Stomach (tissue), 19 donors: ENCODE results near the gene KRTAP13-3. TPM values are rescaled to one million over a fixed set of nuclear protein-coding genes. Genes with fewer than 3 reads are reported as not detected.
A peak's percentile ranks its signal among the peaks of the same experiment; 100 is the strongest.

ENCODE experiments used
- DNase-seq, 2 donors: peaks; one replicate each; pipeline versions ENCODE4 v3.0.0 to v3.0.0-alpha.2; 2013 to 2019
- H3K27ac ChIP-seq, 5 donors: fragments of 200-600 bp in 4 of 5; sonication (generic) in 4 of 5; one replicate each; pipeline ENCODE4 v1.5.1; 2013 to 2019; ENCODE audit warnings: mild to moderate bottlenecking in 1 of 5, moderate library complexity in 1 of 5
- H3K27me3 ChIP-seq, 3 donors: fragments of 200-600 bp; sonication (generic); one replicate each; pipeline ENCODE4 v1.5.1; 2017 to 2019; ENCODE audit warnings: mixed run types in 1 of 3
- H3K36me3 ChIP-seq, 4 donors: fragments of 200-600 bp; sonication (generic); 1 replicate in 3 of 4; 2 replicates in 1 of 4; pipeline ENCODE4 v1.5.1; 2016 to 2019
- H3K4me1 ChIP-seq, 4 donors: fragments of 200-600 bp; sonication (generic); one replicate each; pipeline ENCODE4 v1.5.1; 2016 to 2019
- H3K4me3 ChIP-seq, 4 donors: fragments of 200-600 bp; sonication (generic) in 3 of 4; one replicate each; pipeline ENCODE4 v1.5.1; 2016 to 2019; ENCODE audit warnings: mild to moderate bottlenecking in 1 of 4
- H3K9me3 ChIP-seq, 4 donors: fragments of 200-600 bp; sonication (generic); one replicate each; pipeline ENCODE4 v1.5.1; 2016 to 2019
- EP300 ChIP-seq: sonication (generic); formaldehyde crosslinking; IDR thresholded peaks from one replicate; pipeline ENCODE4 v1.6.1; 2017; ENCODE audit warnings: antibody characterized with exemption
- POLR2A ChIP-seq, 4 donors: fragments of 450-650 bp; IDR thresholded peaks; one replicate each; pipeline ENCODE4 v1.6.1; 2016; ENCODE audit warnings: antibody characterized with exemption in 4 of 4, control low read depth in 2 of 4, mild to moderate bottlenecking in 1 of 4, moderate library complexity in 1 of 4
- POLR2AphosphoS5 ChIP-seq, 3 donors: sonication (generic); formaldehyde crosslinking; IDR thresholded peaks; one replicate each; pipeline ENCODE4 v1.6.1; 2016; ENCODE audit warnings: antibody characterized with exemption in 3 of 3
- WGBS, 5 donors: extraction: QIAGEN DNeasy Blood & Tissue Kit in 3 of 5; methylation state at CpG; one replicate each; pipeline versions ENCODE4 v1.1.5 to v1.1.7; 2013 to 2018; 5-methylcytosine and 5-hydroxymethylcytosine counted together
- intact Hi-C: fragments of 100-400 bp; cut with DNase I; formaldehyde crosslinking; loops from one replicate; pipeline ENCODE4 v1.15.1; 2023; ENCODE audit warnings: low total_unique reads
- long read RNA-seq, 10 donors: transcript quantifications; one replicate each; lab custom pipeline, GENCODE V29; 2026
- polyA plus RNA-seq, 3 donors: library from polyadenylated mRNA; stranded (reverse); fragments of 200-250 nt; gene quantifications; one replicate each; pipeline ENCODE4 v1.2.3, GENCODE V29; 2013
- total RNA-seq, 5 donors: library from RNA; depleted of rRNA; stranded (reverse); fragments of >200 nt; gene quantifications; one replicate each; pipeline versions ENCODE4 v1.1.0 to v1.2.3, GENCODE V29; 2014 to 2016
- TF ChIP-seq, protein P1 (sequence below), 7 experiments: fragments of 450-650 bp in 4 of 7; fragments of 200-600 bp in 3 of 7; sonication (generic) in 3 of 7; IDR thresholded peaks; one replicate each; pipeline ENCODE4 v1.5.1; 2016 to 2019; ENCODE audit warnings: antibody characterized with exemption in 7 of 7, control low read depth in 2 of 7, mild to moderate bottlenecking in 1 of 7
- donor health status: healthy with polysubstance abuse.
- donor health status: Bipolar disorder and iron deficiency.
- donor health status: healthy.

KRTAP13-3 gene, protein sequence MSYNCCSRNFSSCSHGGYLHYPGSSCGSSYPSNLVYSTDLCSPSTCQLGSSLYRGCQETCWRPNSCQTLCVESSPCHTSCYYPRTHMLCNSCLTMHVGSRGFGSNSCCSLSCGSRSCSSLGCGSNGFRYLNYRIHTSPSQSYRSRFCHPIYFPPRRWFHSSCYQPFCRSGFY
- not detected for total RNA-seq
- polyA plus RNA-seq = not detected
- long read RNA-seq, donor 1 = 0 reads
- long read RNA-seq, donor 2 = 0 reads
- long read RNA-seq, donor 3 = 0 reads
- long read RNA-seq, donor 4 = 0 reads
- long read RNA-seq, donor 5 = 0 reads
- long read RNA-seq, donor 6 = 0 reads
- long read RNA-seq, donor 7 = 0 reads
- long read RNA-seq, donor 8 = 0 reads
- long read RNA-seq, donor 9 = 0 reads
- long read RNA-seq, donor 10 = 0 reads

DNA sequence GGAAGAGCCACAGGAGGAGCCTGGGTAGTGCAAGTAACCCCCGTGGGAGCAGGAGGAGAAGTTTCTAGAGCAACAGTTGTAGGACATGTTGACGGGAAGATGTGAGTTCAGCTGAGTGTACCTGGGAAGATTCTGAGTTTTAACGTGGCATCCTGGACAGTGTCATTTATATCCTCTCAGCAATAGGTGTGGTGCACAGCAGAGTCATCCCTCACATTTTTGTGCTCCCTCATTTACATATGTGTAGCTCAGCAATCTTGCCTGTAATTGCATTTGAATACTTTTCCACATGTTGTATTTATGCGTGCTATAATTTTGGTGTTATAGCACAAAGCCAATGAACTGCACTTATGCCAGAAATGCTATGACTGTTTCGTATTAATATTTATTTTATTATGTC lies at the start of gene KRTAP13-3:
KRTAP13-3 (minus strand) TSS at position 101 of the 400 bp plus-strand sequence; CDS start at position 87, 14 bp downstream.
- no peak for DNase-seq
- no peaks in the 10 kb centered on the region for H3K36me3 ChIP-seq
- H3K9me3 ChIP-seq = no peaks in the 10 kb centered on the region
- H3K4me1 ChIP-seq = no peaks in the 10 kb centered on the region
- no peak within 1 kb of the TSS for H3K4me3 ChIP-seq
- H3K27ac ChIP-seq = no peak within 1 kb of the TSS
- no peaks in the 10 kb centered on the region for H3K27me3 ChIP-seq
- 70 to 85% (median 78%) methylated on average over 5 of the region's 5 CpGs for WGBS, 5 donors
- TF ChIP-seq EP300 = no peak
- TF ChIP-seq, protein P1, sequence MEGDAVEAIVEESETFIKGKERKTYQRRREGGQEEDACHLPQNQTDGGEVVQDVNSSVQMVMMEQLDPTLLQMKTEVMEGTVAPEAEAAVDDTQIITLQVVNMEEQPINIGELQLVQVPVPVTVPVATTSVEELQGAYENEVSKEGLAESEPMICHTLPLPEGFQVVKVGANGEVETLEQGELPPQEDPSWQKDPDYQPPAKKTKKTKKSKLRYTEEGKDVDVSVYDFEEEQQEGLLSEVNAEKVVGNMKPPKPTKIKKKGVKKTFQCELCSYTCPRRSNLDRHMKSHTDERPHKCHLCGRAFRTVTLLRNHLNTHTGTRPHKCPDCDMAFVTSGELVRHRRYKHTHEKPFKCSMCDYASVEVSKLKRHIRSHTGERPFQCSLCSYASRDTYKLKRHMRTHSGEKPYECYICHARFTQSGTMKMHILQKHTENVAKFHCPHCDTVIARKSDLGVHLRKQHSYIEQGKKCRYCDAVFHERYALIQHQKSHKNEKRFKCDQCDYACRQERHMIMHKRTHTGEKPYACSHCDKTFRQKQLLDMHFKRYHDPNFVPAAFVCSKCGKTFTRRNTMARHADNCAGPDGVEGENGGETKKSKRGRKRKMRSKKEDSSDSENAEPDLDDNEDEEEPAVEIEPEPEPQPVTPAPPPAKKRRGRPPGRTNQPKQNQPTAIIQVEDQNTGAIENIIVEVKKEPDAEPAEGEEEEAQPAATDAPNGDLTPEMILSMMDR (IDR thresholded peaks at IDR 0.05) = no peak
- TF ChIP-seq POLR2A (IDR thresholded peaks at IDR 0.05) = no peak
- TF ChIP-seq POLR2AphosphoS5 (IDR thresholded peaks at IDR 0.05) = no peak
- intact Hi-C loops = no loop called here

DNA sequence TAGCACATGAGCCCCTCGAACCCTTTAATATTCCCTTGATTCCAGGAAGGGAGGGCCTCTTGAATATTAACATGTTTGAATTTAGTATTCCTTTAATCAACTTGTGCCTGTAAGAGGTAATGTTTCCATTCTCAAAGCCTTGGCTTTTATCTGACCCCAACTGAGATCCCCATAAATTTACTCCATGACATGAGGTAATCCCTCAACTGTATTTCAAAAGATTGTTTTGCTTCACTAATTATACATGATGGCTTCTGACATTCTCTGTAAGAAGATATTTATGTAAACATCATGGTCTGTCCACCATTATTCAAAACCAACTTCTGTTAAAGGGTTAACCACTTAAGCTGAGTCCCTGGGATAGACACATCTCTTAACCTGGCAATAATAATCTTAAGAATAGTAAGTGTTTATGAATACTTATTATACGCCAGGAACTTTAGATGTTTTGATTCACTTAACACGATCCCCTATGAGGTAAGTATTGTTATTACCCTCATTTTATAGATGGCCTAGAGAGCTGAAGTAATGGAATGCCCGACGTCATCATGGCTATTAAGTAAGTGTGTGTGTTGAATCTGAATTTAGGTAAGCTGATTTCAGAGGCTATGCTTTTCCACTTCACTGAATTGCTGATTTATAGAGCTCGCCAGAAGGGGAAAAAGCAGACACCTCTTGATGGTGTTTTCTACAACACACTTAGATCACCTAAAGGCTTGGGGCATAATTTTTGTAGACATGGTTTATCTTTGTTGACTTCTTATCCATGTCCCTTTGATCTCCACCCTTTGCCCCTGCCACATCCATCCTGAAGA lies 43.4 kb upstream of the KRTAP13-3 start:
- WGBS, 5 donors = 43 to 60% (median 53%) methylated on average over 6 of the region's 6 CpGs
- H3K27me3 ChIP-seq = no peaks in the 10 kb centered on the region
- TF ChIP-seq EP300 (no peak), POLR2A (IDR thresholded peaks at IDR 0.05) (no peak), POLR2AphosphoS5 (IDR thresholded peaks at IDR 0.05) (no peak)
- TF ChIP-seq, protein P1 (IDR thresholded peaks at IDR 0.05) = no peak
- H3K4me1 ChIP-seq = no peaks in the 10 kb centered on the region
- DNase-seq = no peak
- intact Hi-C loops = no loop called here
- H3K4me3 ChIP-seq = no peak overlapping the region
- no peaks in the 10 kb centered on the region for H3K36me3 ChIP-seq
- H3K27ac ChIP-seq = no peak overlapping the region
- no peaks in the 10 kb centered on the region for H3K9me3 ChIP-seq

DNA sequence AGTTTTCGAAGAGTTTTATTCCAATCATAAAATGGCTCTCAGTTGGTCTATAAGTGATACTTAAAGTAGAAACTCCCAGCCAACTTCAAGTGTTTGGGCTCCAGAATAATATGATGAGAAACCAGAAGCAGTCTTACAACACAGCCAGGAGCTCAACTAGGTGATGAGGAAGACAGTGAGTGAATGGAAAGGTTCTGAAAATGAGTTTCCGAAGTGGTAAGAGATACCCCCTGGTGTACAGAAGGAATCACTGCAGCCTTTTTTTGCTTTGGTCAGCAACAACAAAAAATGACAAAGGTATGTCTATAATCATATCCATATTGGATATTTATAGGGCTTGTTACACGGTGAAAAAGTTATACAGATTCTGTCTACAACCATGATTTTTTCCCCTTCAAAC lies 38.0 kb upstream of the KRTAP13-3 start:
- TF ChIP-seq, protein P1 (IDR thresholded peaks at IDR 0.05) = peak in 1 of 7 experiments; percentile 22
- no peak for TF ChIP-seq POLR2A (IDR thresholded peaks at IDR 0.05)
- no peak for DNase-seq
- Histone ChIP-seq H3K9me3 (no peaks in the 10 kb centered on the region), H3K4me1 (no peaks in the 10 kb centered on the region), H3K4me3 (no peak overlapping the region), H3K27me3 (no peaks in the 10 kb centered on the region), H3K27ac (no peak overlapping the region), H3K36me3 (no peaks in the 10 kb centered on the region)
- 34 to 70% (median 56%) methylated on average over 3 of the region's 3 CpGs for WGBS, 5 donors
- intact Hi-C loops = no loop called here

DNA sequence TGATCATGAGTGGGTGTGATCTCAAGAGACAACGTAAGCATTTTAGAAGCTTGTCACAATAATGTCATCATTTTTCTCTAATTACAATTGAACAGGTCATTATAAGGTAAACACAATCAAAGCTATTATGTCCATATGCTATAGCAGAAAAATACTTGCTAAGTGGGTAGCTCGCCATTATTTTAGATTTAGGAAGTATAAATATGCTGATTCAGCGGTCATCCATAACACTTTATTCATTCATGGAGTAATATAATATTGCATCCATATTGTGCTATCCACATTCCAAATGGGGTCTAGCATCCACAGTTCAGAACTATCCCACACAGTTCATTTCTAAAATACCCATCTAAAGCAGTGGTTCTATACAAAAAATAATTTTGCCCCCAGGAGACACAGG lies 22.8 kb upstream of the KRTAP13-3 start:
- no peaks in the 10 kb centered on the region for H3K27me3 ChIP-seq
- no peak overlapping the region for H3K27ac ChIP-seq
- DNase-seq = no peak
- no peak overlapping the region for H3K4me3 ChIP-seq
- 77 to 90% (median 85%) methylated on average over 3 of the region's 3 CpGs for WGBS, 5 donors
- intact Hi-C loops = no loop called here
- TF ChIP-seq POLR2AphosphoS5 (IDR thresholded peaks at IDR 0.05) = no peak
- TF ChIP-seq, protein P1 (IDR thresholded peaks at IDR 0.05) = no peak
- no peak for TF ChIP-seq POLR2A (IDR thresholded peaks at IDR 0.05)
- TF ChIP-seq EP300 = no peak
- no peaks in the 10 kb centered on the region for H3K36me3 ChIP-seq
- no peaks in the 10 kb centered on the region for H3K9me3 ChIP-seq
- no peaks in the 10 kb centered on the region for H3K4me1 ChIP-seq
